Right kidney (tissue), 1 donor: Measurements from ENCODE around the gene FOXRED2.
"Not testable (repeated sequence)": the region's sequence is repeated elsewhere in the genome, so short reads cannot be mapped to it uniquely, and the experiment has no call there.

Source experiments
- DNase-seq: peaks from one replicate; pipeline ENCODE4 v3.0.0-alpha.2; 2016

FOXRED2 gene

GRCh38 chr22:36520423-36520822 is 13.6 kb upstream of the FOXRED2 start:
- DNase-seq = no peak

- DNase-seq = not testable (repeated sequence)
Observed at GRCh38 chr22:36519906-36520305, 13.1 kb upstream of the FOXRED2 start.

GRCh38 chr22:36514766-36515165 is 7.9 kb upstream of the FOXRED2 start:
- DNase-seq = no peak

GRCh38 chr22:36512991-36513390 is 6.2 kb upstream of the FOXRED2 start:
- no peak for DNase-seq

- DNase-seq = no peak
Observed at GRCh38 chr22:36512333-36512732, 5.5 kb upstream of the FOXRED2 start.

DNA sequence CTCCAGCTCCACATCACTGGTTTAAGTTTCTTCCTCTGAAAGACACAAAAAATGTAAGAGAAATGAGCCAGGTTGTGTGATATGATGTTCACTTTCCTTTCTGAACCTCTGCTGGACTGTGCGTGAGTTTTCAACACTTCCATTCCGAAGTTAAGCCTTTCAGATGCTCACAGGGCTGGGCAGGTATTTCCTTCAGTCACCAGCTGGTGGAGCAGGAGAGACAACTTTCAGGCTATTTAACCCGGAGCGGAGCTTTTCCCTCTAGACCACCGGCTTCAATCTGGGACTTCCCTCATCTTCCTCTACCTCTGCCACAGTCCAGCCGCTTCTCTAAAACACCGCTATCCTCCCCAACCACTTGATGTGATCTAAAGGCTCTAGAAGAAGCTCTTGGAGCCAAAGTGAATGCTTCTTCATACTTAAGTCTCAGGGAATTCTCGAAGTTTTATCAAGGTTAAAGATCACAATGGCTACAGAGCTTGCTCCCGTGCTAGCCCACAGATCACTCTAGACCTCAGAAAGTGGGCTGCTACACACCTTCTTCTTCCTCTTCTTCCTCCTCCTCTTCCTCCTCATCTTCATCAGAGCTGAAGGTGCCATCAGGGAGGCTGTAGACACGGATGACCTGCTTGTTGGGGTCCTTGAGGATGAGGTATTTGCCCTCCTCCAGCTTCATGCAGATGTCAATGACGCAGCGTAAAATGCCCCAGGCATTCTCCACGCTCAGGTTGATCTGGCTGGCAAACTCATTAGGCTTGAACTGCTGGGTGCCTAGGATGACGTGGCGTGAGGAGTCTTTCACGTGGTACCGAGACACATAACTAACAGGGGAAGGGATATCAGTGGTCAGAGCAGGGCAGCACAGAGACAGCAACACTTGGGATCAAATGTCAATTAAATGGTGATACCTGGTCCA is 4.4 kb upstream of the FOXRED2 start:
- DNase-seq = peak; percentile 28

DNA sequence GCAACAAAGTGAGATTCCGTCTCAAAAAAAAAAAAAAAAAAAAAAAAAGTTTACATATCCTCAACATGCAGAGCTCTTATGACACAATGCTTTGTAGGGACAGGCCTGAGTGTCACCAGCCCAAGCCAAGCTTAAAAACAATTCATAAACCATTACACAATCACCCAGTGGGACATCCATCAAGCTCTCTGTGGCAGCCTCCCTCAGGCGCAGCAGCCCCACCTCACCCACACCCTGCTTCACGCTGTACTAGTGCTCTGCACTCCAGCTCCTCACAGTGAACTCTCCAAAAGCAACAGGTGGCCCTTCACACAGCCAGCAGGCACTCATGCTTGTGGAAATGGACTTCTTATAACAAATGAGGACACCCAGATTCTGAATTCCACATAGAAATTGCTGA is 3.5 kb upstream of the FOXRED2 start:
- DNase-seq = no peak

DNA sequence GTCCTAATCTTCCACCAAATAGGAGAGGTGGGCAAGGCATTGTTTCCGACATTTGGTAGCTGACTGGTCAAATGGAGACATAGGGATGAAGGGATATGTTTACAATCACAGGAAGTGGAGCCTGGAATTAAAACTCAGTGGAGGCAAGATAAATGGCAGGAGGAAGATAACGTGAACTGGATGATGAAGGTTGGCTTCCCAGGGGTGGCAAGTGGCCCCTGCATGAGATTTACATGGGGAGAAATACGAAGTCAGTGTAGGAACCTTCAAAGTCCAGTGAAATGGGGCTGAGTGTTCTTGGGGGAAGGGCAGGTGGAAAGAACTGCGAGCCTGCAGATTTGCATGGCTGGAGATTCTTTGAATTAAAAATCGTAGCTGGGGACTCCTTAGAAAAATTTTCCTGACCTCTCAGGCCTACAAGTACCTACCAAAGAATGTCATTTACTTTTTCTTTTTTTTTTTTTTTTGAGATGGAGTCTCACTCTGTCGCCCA is 724 bp upstream of the FOXRED2 start:
- DNase-seq = no peak

GRCh38 chr22:36505998-36506635 is 723 bp downstream of the FOXRED2 start:
- no peak for DNase-seq

DNA sequence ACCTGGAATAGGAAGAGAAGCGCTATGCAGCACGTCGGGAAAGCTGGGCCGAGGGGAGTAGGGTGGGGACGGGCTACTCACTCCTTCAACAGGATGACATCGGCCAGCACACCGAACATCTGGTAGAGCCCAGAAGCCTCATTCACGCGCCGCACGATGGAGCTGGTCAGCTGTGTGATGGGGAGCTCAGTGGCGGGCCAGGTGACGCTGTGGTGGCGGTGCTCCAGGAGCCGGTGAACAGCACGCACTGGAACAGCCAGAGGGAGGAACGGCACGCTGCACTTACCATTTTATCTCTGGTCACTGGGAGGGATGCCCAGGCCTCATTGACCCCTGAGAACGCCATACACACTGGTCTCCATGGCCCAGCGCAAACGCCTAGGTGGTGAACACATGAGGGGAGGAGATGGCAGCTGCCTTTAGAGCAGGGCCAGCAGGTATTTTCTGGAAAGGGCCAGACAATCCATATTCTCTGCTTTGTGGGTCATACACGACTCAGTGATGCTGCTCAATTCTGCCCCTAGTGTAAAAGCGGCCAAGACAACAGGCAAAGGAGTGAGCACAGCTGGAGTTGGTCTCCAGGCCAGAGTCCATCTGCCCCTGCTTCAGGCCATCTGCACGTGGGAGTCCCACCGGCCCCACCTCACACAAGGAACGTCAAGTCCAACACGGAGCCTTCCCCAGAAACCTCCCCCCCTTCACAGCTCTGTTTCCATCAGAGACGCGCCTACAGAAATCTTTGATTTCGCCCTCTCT is 8.8 kb downstream of the FOXRED2 start:
- DNase-seq = no peak

GRCh38 chr22:36493690-36494110 is 13.1 kb downstream of the FOXRED2 start:
- no peak for DNase-seq

DNA sequence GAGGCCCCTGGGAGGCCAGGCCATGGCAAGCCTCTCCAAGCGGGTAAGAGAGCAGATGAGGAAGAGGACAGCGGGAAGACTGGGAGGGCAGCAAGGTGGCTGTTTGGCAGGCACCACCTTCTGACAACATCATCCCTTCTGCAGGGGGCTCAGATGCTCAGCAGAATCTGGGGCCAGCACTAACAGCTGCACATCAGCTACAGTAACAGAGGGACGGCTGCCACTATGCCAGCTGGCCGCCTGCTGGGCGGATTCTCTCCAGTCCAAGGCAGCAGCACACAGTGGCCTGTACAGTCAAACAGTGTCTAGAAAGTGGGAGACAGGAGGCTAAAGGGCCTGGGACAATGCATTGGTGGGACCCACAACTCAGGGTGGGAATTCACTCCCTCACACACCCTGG is 14.7 kb downstream of the FOXRED2 start:
- DNase-seq = no peak

- DNase-seq = no peak
Observed at GRCh38 chr22:36491155-36491554, 15.7 kb downstream of the FOXRED2 start.

GRCh38 chr22:36486619-36487384 is 20.0 kb downstream of the FOXRED2 start:
- DNase-seq = no peak

DNA sequence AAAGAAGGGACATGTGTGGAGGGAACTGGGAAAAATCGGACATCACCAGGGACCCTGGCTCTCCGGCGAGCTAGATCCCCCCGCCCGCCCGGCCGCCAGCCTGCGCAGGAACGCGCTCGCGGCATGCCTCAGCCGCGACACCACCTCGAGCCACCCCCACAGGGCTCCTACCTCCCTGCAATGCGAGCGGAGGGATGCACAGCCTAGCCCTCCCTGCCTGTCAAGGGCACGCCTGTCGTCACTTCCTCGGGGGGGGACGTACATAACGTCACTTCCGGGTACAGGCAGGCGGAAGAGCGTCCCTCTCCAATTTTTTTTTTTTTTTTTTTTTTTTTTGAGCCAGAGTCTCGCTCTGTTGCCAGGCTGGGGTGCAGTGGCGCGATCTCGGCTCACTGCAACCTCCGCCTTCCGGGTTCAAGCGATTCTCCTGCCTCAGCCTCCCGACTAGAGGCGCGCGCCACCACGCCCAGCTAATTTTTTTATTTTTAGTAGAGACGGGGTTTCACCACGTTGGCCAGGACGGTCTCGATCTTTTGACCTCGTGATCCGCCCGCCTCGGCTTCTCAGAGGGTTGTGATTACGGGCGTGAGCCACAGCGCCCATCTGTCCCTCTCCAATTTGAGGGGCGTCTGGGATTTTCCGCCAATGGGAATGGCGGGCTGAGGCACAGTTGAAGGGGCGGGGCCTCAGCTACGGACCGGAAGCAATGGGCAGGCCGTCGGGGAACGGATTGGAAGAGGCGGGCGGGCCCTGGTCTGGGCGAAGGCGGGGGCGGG is 25.3 kb downstream of the FOXRED2 start, which contains the start of gene TXN2:
TXN2 (minus strand) TSS at position 248 of the 776 bp plus-strand sequence. CDS start 803 bp downstream, outside the sequence.
- DNase-seq = peak; percentile 96

DNA sequence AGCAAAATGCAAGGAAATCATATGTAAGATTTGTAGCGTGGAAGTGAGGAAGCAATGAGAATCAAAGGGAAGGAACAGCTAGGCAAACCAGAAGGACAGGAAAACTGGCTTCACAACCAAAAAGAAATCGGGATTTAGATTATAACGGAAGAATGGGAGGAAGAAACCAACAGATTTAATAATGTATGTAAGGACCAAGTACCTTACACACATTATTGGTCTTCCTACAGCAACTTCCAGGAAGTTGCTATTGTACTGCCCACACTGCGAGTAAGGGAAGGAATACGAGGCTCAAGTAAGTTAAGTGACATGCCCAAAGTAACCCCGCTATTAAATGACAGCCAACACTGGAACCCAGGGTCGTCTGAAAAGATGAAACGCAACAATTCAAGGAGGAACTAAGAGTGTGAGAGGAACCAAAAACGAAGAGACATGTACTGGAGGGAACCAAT is 25.9 kb downstream of the FOXRED2 start:
- no peak for DNase-seq

DNA sequence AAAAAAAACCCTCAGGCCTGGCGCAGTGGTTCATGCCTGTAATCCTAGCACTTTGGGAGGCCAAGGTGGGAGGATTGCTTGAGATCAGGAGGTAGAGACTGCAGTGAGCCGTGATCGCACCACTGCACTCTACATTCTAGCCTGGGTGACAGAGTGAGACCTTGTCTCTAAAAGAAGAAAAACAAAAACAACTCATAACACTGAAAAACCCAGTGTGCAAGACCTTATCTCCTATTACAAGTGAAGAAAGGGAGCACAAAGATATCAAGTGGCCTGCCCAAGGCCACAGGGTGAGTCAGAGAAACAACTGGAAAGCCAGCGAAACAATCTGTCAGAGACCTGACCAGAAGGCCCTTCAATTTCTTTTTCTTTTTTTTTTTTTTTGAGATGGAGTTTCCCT is 27.9 kb downstream of the FOXRED2 start:
- no peak for DNase-seq

GRCh38 chr22:36475341-36475740 is 31.5 kb downstream of the FOXRED2 start:
- no peak for DNase-seq

DNA sequence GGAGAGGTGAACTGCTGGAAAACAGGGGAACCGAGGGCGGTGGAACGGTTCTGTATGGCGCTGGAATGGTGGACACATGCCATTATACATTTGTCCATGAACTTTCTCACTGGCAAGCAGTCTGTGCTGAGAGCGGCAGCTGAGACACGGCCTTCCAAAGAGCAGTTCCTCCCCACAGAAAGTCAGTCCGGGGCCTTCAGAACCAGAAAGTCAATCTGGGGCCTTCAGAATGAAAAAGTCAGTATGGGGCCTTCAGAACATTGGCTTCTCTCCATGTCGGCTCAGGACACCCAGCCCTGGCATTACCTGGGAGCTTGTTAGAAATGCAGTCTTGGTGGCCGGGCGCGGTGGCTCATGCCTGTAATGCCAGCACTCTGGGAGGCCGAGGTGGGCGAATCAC is 34.2 kb downstream of the FOXRED2 start:
- DNase-seq = no peak

DNA sequence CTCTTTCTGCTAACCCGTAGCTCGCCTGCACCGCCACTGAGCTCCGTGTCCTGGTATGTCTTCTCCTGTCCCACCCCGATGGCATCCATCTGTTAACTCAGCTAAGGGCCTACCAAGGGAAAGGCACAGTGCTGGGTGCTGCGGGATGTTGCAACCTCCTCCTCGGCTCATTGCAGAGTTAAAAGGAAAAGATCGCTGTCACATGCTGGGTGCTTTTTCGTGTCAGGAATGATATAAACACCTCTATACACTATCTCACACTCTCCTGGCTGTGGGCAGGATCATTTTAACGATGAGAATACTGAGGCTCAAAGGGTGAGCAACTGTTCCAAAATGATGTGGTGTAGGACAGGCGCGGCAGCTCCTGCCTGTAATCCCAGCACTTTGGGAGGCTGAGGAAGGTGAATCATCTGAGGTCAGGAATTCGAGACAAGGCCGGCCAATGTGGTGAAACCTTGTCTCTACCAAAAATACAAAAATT is 35.5 kb downstream of the FOXRED2 start:
- no peak for DNase-seq

DNA sequence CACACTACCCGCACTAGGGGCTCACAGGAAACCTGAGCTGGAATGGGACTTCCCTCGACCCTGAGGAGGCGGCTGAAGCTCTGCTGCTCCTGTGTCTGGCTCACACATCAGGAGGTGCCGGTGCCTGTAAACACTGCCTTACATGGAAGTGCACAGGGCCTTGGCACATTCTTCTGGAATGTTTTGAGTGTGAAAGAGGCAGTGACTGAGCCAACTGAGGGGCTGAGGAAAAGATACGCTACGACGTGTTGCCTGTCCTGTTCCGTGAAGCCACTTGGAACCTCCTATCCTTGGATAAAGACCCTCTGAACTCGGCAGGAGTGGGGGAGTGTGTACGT is 35.9 kb downstream of the FOXRED2 start:
- no peak for DNase-seq
